ENCODE measurements around the gene OR6B2. TPM values are rescaled to one million over a fixed set of nuclear protein-coding genes. Genes with fewer than 3 reads are reported as not detected.

The OR6B2 gene
- total and polyA plus RNA-seq, 9 donors, result not detected

DNA sequence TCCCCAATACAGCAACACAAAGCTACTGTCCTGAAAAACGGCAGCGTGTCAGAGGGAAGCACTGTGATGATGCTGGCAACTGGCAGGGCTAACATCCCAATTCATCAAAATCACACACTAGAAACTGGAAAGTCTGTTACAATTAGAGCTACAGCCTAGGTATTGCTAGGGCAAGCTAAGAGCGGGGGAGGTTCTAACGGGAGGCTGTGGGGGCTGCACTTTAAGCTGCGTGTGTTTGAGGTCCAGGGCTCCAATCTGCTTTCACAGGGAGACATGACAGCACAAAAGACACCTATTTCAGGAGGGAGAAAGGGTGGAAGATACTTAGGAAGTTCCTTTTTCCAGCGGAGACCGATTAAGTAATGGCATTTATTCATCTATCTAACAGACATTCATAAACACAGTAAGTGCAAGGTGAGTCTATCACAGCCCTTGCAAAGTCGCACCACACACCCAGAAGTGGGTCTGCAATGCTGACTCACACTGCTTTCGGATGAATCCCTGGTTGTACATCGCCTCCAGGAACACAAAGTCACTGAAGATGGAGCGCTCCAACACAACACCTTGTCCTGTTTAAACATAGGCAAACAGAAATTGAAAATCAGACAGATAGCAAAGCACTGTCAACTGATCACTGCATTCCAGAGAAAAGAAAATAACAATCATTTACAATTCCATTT, 12.0 kb downstream of the OR6B2 start:
- Histone ChIP-seq H3K4me3 (no peak overlapping the region), H3K27ac (no peak overlapping the region), H3K36me3 (no peaks in the 10 kb centered on the region), H3K27me3 (no peaks in the 10 kb centered on the region), H3K4me1 (ENCODE audit: insufficient read depth) (peaks cover 2% of the 10 kb centered on the region), H3K9me3 (no peaks in the 10 kb centered on the region)
- no peak for DNase-seq
- intact Hi-C loops (cut with DNase I), result no loop called here
- TF ChIP-seq, protein P1, sequence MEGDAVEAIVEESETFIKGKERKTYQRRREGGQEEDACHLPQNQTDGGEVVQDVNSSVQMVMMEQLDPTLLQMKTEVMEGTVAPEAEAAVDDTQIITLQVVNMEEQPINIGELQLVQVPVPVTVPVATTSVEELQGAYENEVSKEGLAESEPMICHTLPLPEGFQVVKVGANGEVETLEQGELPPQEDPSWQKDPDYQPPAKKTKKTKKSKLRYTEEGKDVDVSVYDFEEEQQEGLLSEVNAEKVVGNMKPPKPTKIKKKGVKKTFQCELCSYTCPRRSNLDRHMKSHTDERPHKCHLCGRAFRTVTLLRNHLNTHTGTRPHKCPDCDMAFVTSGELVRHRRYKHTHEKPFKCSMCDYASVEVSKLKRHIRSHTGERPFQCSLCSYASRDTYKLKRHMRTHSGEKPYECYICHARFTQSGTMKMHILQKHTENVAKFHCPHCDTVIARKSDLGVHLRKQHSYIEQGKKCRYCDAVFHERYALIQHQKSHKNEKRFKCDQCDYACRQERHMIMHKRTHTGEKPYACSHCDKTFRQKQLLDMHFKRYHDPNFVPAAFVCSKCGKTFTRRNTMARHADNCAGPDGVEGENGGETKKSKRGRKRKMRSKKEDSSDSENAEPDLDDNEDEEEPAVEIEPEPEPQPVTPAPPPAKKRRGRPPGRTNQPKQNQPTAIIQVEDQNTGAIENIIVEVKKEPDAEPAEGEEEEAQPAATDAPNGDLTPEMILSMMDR (IDR thresholded peaks at IDR 0.05), result no peak
- TF ChIP-seq POLR2A (IDR thresholded peaks at IDR 0.05), result no peak
- no peak for TF ChIP-seq EP300 (IDR thresholded peaks at IDR 0.05)
- 86 to 91% (median 89%) methylated on average over 11 of the region's 11 CpGs for WGBS, 3 donors

GRCh38 chr2:240014327-240014726, 15.9 kb downstream of the OR6B2 start:
- WGBS, 3 donors, result 94 to 95% (median 95%) methylated on average over 9 of the region's 9 CpGs
- Histone ChIP-seq H3K27me3 (no peaks in the 10 kb centered on the region), H3K27ac (no peak overlapping the region), H3K9me3 (no peaks in the 10 kb centered on the region), H3K36me3 (no peaks in the 10 kb centered on the region), H3K4me1 (ENCODE audit: insufficient read depth) (no peaks in the 10 kb centered on the region), H3K4me3 (no peak overlapping the region)
- TF ChIP-seq, protein P1 (IDR thresholded peaks at IDR 0.05), result no peak
- TF ChIP-seq POLR2A (IDR thresholded peaks at IDR 0.05) (no peak), EP300 (IDR thresholded peaks at IDR 0.05) (no peak)
- no peak for DNase-seq
- intact Hi-C loops (cut with DNase I), result no loop called here

DNA sequence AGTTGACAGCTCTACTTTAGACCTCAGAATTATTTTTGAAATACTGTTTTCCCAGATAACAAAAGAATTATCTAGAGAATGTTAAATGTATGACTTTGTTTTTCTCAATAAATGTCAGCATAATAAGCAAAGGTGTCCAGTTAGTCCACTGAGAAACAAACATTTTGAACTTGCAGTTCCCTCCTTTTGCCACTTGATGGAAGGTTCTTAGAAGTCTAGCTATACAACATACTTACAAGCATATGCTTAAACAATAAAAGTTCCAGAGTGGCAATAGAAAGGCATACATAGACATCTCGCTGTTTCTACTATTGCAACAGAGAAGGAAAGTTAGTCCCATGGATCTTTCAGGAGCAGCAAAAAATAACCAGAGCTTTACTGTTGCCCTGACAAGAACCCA, 16.9 kb downstream of the OR6B2 start:
- no peaks in the 10 kb centered on the region for H3K9me3 ChIP-seq
- no peak overlapping the region for H3K27ac ChIP-seq
- DNase-seq, result no peak
- H3K36me3 ChIP-seq, result no peaks in the 10 kb centered on the region
- TF ChIP-seq POLR2A (IDR thresholded peaks at IDR 0.05), result no peak
- no peaks in the 10 kb centered on the region for H3K27me3 ChIP-seq
- intact Hi-C loops (cut with DNase I), result no loop called here
- no peaks in the 10 kb centered on the region for H3K4me1 ChIP-seq (ENCODE audit: insufficient read depth)
- WGBS, 3 donors, result 86 to 96% (median 91%) methylated on average over 1 of the region's 1 CpG
- H3K4me3 ChIP-seq, result no peak overlapping the region

DNA sequence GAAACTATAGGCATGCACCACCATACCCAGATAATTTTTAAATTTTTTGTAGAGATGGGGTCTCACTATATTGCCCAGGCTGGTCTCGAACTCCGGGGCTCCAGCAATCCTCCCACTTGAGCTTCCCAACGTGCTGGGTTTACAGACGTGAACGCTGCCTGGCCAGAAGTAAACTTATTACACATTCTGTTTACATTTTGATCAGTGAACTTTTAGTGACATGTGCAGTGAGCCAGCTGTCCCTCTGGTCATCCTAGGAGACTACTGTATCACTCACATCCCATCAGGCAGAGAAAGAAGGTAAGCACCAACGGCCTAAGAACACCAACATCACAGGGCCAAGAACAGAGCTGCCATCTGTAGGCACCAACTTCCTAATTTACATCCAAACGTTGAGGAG, 27.2 kb downstream of the OR6B2 start:
- Histone ChIP-seq H3K27me3 (no peaks in the 10 kb centered on the region), H3K4me3 (no peak overlapping the region), H3K27ac (no peak overlapping the region), H3K9me3 (no peaks in the 10 kb centered on the region), H3K4me1 (ENCODE audit: insufficient read depth) (no peaks in the 10 kb centered on the region), H3K36me3 (no peaks in the 10 kb centered on the region)
- TF ChIP-seq, protein P1 (IDR thresholded peaks at IDR 0.05), result no peak
- TF ChIP-seq EP300 (IDR thresholded peaks at IDR 0.05), result no peak
- no peak for TF ChIP-seq POLR2A (IDR thresholded peaks at IDR 0.05)
- WGBS, 3 donors, result 78 to 87% (median 78%) methylated on average over 7 of the region's 7 CpGs
- DNase-seq, result no peak
- intact Hi-C loops (cut with DNase I), result no loop called here

- DNase-seq, result no peak
- H3K27ac ChIP-seq, result no peak overlapping the region
- no peaks in the 10 kb centered on the region for H3K27me3 ChIP-seq
- no peak for TF ChIP-seq POLR2A (IDR thresholded peaks at IDR 0.05)
- TF ChIP-seq, protein P1 (IDR thresholded peaks at IDR 0.05), result no peak
- TF ChIP-seq EP300 (IDR thresholded peaks at IDR 0.05), result no peak
- no peaks in the 10 kb centered on the region for H3K4me1 ChIP-seq (ENCODE audit: insufficient read depth)
- no peak overlapping the region for H3K4me3 ChIP-seq
- 89 to 93% (median 91%) methylated on average over 11 of the region's 11 CpGs for WGBS, 3 donors
- H3K36me3 ChIP-seq, result no peaks in the 10 kb centered on the region
- intact Hi-C loops (cut with DNase I), result no loop called here
- no peaks in the 10 kb centered on the region for H3K9me3 ChIP-seq
Measured at GRCh38 chr2:240000671-240001070, 29.6 kb downstream of the OR6B2 start.

Measured in ovary (tissue), 9 donors.